GM23338 (cell line): Measurements from ENCODE around the gene TOM1L2. TPM values are rescaled to one million over a fixed set of nuclear protein-coding genes. Genes with fewer than 3 reads are reported as not detected.

Experiments used
- ATAC-seq: fragments of 200-7000 bp; cut with Tn5 transposase; 3 replicates; pipeline ENCODE4 v1.9.1; 2020
- DNase-seq: peaks from one replicate; pipeline ENCODE4 v3.0.0-alpha.2; 2015; ENCODE audit warnings: low spot score
- H2AFZ ChIP-seq: fragments of 200-600 bp; sonication (generic); 2 replicates; pipeline ENCODE4 v1.8.0; 2016; ENCODE audit warnings: antibody characterized with exemption, mild to moderate bottlenecking, moderate library complexity
- H3F3A ChIP-seq: fragments of 200-600 bp; sonication (generic); replicated peaks from 2 replicates; pipeline ENCODE4 v1.8.0; 2017; ENCODE audit warnings: antibody characterized with exemption, mixed run types, low read depth
- H3K27ac ChIP-seq: fragments of 200-600 bp; sonication (generic); 2 replicates; pipeline ENCODE4 v1.6.1; 2016; ENCODE audit warnings: low read depth
- H3K27me3 ChIP-seq: fragments of 200-600 bp; sonication (generic); 2 replicates; pipeline ENCODE4 v1.8.0; 2016; ENCODE audit warnings: mild to moderate bottlenecking, mixed run types, moderate library complexity; ENCODE audit not compliant: insufficient read depth
- H3K36me3 ChIP-seq: fragments of 200-600 bp; sonication (generic); 2 replicates; pipeline ENCODE4 v1.8.0; 2016; ENCODE audit warnings: mild to moderate bottlenecking; ENCODE audit not compliant: insufficient read depth
- H3K4me1 ChIP-seq: fragments of 200-600 bp; sonication (generic); 2 replicates; pipeline ENCODE4 v1.8.0; 2016; ENCODE audit warnings: mild to moderate bottlenecking, moderate library complexity; ENCODE audit not compliant: insufficient read depth
- H3K4me2 ChIP-seq: fragments of 200-600 bp; sonication (generic); 2 replicates; pipeline ENCODE4 v1.7.1; 2017; ENCODE audit warnings: mixed run types
- H3K4me3 ChIP-seq: fragments of 200-600 bp; sonication (generic); 2 replicates; pipeline ENCODE4 v1.6.1; 2016; ENCODE audit warnings: mixed run types
- H3K79me2 ChIP-seq: fragments of 200-600 bp; sonication (generic); replicated peaks from 2 replicates; pipeline ENCODE4 v1.8.0; 2017; ENCODE audit warnings: mild to moderate bottlenecking; ENCODE audit not compliant: insufficient read depth
- H3K9me2 ChIP-seq: fragments of 200-600 bp; sonication (generic); 2 replicates; pipeline ENCODE4 v1.8.0; 2017; ENCODE audit not compliant: insufficient read depth
- H4K20me1 ChIP-seq: fragments of 200-600 bp; sonication (generic); replicated peaks from 2 replicates; pipeline ENCODE4 v1.8.0; 2017; ENCODE audit warnings: mild to moderate bottlenecking; ENCODE audit not compliant: insufficient read depth
- H3K27ac Mint-ChIP-seq: 2 replicates; pipeline ENCODE4 v1.8.0; 2020; ENCODE audit warnings: inconsistent platforms, mild to moderate bottlenecking, moderate library complexity, mixed read lengths
- H3K27me3 Mint-ChIP-seq: 3 replicates; pipeline ENCODE4 v1.8.0; 2022; ENCODE audit warnings: low read depth, mild to moderate bottlenecking, moderate library complexity, mixed read lengths, inconsistent platforms; ENCODE audit not compliant: insufficient read depth, poor library complexity
- H3K36me3 Mint-ChIP-seq: 3 replicates; pipeline ENCODE4 v1.8.0; 2021; ENCODE audit warnings: low read depth, mild to moderate bottlenecking, inconsistent platforms, moderate library complexity, mixed read lengths
- H3K4me1 Mint-ChIP-seq: 3 replicates; pipeline ENCODE4 v1.8.0; 2020; ENCODE audit warnings: mild to moderate bottlenecking, inconsistent platforms, mixed read lengths
- H3K4me3 Mint-ChIP-seq: 3 replicates; pipeline ENCODE4 v1.8.0; 2021; ENCODE audit warnings: moderate library complexity, mild to moderate bottlenecking, inconsistent platforms, mixed read lengths
- H3K9me3 Mint-ChIP-seq: 3 replicates; pipeline ENCODE4 v1.8.0; 2020; ENCODE audit warnings: moderate library complexity, mild to moderate bottlenecking, inconsistent platforms, mixed read lengths
- CREB1 ChIP-seq: fragments of 250-450 bp; sonication (Bioruptor Pico); IDR thresholded peaks from 2 replicates; pipeline ENCODE4 v1.5.0; 2020; ENCODE audit warnings: low read depth, mild to moderate bottlenecking, moderate library complexity
- EZH2 ChIP-seq: fragments of 200-600 bp; sonication (generic); IDR thresholded peaks from one replicate; pipeline ENCODE4 v1.8.0; 2017; ENCODE audit warnings: antibody characterized with exemption, mild to moderate bottlenecking, low read depth; ENCODE audit not compliant: unreplicated experiment
- EZH2phosphoT487 ChIP-seq: fragments of 200-600 bp; sonication (generic); IDR thresholded peaks from one replicate; pipeline ENCODE4 v1.8.1; 2018; ENCODE audit warnings: antibody characterized with exemption; ENCODE audit not compliant: unreplicated experiment
- NANOG ChIP-seq: IDR thresholded peaks from 2 replicates; pipeline ENCODE4 v1.6.1; 2016; ENCODE audit warnings: antibody characterized with exemption, borderline replicate concordance
- POLR2AphosphoS5 ChIP-seq: IDR thresholded peaks from 2 replicates; pipeline ENCODE4 v1.6.1; 2016; ENCODE audit warnings: antibody characterized with exemption, low read depth
- STAT1 ChIP-seq: IDR thresholded peaks from one replicate; pipeline ENCODE4 v1.6.1; 2016; ENCODE audit warnings: antibody characterized with exemption; ENCODE audit not compliant: unreplicated experiment
- ZNF114 ChIP-seq: fragments of 250-450 bp; sonication (Bioruptor Pico); IDR thresholded peaks from 2 replicates; pipeline ENCODE4 v1.5.0; 2020; ENCODE audit warnings: mild to moderate bottlenecking, moderate library complexity
- ZNF331 ChIP-seq: fragments of 250-450 bp; sonication (Bioruptor Pico); IDR thresholded peaks from 2 replicates; pipeline ENCODE4 v1.5.0; 2020; ENCODE audit warnings: low read depth, mild to moderate bottlenecking, moderate library complexity
- polyA plus RNA-seq: library from polyadenylated mRNA; unstranded; fragments of >200 nt; fragmentation: Nextera tagmentation; extraction: Ambion mirVana; gene quantifications from 2 replicates; pipeline ENCODE4 v1.2.1, GENCODE V29; 2016
- total RNA-seq: library from RNA; depleted of rRNA; stranded (reverse); fragments of >200 nt; shearing (Covaris generic); gene quantifications from 2 replicates; pipeline ENCODE4 v1.2.3, GENCODE V29; 2014
- TF ChIP-seq, protein P1 (sequence below): IDR thresholded peaks from one replicate; pipeline ENCODE4 v1.6.1; 2018; ENCODE audit warnings: antibody characterized with exemption; ENCODE audit not compliant: unreplicated experiment
- TF ChIP-seq, protein P2 (sequence below): IDR thresholded peaks from 2 replicates; pipeline ENCODE4 v1.6.1; 2016; ENCODE audit warnings: antibody characterized with exemption

Gene TOM1L2
- total and polyA plus RNA-seq, 2 experiments from 2014 or later = 3.3 TPM

DNA sequence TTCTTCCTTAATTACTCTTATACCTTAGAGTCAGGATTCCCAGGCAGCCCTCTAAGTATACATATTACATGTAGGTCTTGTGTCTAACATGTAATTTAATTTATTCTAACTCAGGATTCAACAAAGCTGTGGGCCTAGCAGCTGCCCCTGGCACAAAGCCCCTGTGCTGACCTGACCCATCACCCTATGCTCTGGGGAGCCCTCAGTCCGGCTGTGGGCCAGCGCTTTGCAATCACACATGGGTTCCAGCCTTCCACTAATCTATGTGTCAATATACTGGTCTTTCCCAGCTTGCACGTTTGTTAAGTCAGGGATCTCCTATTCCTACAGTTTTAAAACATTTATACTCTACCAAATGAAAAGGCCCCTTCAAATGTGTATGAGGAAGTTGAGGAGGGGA is 72.7 kb downstream of the TOM1L2 start (continued):
- TF ChIP-seq, protein P1, sequence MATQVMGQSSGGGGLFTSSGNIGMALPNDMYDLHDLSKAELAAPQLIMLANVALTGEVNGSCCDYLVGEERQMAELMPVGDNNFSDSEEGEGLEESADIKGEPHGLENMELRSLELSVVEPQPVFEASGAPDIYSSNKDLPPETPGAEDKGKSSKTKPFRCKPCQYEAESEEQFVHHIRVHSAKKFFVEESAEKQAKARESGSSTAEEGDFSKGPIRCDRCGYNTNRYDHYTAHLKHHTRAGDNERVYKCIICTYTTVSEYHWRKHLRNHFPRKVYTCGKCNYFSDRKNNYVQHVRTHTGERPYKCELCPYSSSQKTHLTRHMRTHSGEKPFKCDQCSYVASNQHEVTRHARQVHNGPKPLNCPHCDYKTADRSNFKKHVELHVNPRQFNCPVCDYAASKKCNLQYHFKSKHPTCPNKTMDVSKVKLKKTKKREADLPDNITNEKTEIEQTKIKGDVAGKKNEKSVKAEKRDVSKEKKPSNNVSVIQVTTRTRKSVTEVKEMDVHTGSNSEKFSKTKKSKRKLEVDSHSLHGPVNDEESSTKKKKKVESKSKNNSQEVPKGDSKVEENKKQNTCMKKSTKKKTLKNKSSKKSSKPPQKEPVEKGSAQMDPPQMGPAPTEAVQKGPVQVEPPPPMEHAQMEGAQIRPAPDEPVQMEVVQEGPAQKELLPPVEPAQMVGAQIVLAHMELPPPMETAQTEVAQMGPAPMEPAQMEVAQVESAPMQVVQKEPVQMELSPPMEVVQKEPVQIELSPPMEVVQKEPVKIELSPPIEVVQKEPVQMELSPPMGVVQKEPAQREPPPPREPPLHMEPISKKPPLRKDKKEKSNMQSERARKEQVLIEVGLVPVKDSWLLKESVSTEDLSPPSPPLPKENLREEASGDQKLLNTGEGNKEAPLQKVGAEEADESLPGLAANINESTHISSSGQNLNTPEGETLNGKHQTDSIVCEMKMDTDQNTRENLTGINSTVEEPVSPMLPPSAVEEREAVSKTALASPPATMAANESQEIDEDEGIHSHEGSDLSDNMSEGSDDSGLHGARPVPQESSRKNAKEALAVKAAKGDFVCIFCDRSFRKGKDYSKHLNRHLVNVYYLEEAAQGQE = no peak
- TF ChIP-seq EZH2 (no peak), ZNF114 (CRISPR knock-in tag) (no peak), EZH2phosphoT487 (no peak), ZNF331 (CRISPR knock-in tag) (no peak), POLR2AphosphoS5 (no peak)
- TF ChIP-seq, protein P2, sequence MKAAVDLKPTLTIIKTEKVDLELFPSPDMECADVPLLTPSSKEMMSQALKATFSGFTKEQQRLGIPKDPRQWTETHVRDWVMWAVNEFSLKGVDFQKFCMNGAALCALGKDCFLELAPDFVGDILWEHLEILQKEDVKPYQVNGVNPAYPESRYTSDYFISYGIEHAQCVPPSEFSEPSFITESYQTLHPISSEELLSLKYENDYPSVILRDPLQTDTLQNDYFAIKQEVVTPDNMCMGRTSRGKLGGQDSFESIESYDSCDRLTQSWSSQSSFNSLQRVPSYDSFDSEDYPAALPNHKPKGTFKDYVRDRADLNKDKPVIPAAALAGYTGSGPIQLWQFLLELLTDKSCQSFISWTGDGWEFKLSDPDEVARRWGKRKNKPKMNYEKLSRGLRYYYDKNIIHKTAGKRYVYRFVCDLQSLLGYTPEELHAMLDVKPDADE = no peak

DNA sequence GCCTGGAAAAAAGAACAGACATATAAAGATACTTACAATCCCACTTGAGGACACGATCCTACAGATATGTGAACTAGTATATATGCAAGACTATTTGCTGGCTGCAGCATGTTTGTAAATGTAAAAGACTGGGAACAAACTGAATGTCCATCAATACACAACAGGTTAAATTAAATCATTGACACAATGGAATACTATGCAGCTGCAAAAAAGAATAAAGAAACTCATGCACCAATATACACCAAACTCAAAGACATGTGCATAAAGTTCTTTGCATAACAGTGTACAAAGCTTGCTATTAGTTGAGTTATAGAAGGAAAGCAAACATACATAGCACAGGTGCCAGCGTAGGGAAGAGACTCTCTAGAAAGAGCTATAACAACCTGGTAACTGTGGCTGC is 73.5 kb downstream of the TOM1L2 start:
- no peaks in the 10 kb centered on the region for H3K36me3 ChIP-seq
- no peak overlapping the region for H3K27ac ChIP-seq
- no peaks in the 10 kb centered on the region for H3K9me2 ChIP-seq
- ATAC-seq (no peak), DNase-seq (no peak)
- no peaks in the 10 kb centered on the region for H3K9me3 Mint-ChIP-seq
- TF ChIP-seq EZH2 (no peak), NANOG (no peak), CREB1 (CRISPR knock-in tag) (no peak), STAT1 (no peak)
- TF ChIP-seq, protein P2 = no peak
- H3K4me2 ChIP-seq = no peak overlapping the region
- no peaks in the 10 kb centered on the region for H3K79me2 ChIP-seq
- H3K27ac Mint-ChIP-seq = no peak overlapping the region
- no peaks in the 10 kb centered on the region for H3F3A ChIP-seq
- no peak overlapping the region for H3K4me3 Mint-ChIP-seq
- H3K4me1 Mint-ChIP-seq = peaks cover 8% of the 10 kb centered on the region; the same call in 2 of the 3 replicates
- H3K27me3 Mint-ChIP-seq = peaks cover 2% of the 10 kb centered on the region
- no peak overlapping the region for H3K4me3 ChIP-seq
- H3K4me1 ChIP-seq = no peaks in the 10 kb centered on the region; the same call in 1 of the 2 replicates
- H3K36me3 Mint-ChIP-seq = no peaks in the 10 kb centered on the region
- H2AFZ ChIP-seq = no peak overlapping the region
- no peaks in the 10 kb centered on the region for H3K27me3 ChIP-seq
- H4K20me1 ChIP-seq = no peaks in the 10 kb centered on the region
